GM19463 (cell line): Measurements from ENCODE around the gene CMPK2.

ENCODE experiments used
- ATAC-seq: cut with Tn5 transposase; IDR thresholded peaks from one replicate; pipeline ENCODE4 v1.9.1; 2021; ENCODE audit warnings: mild to moderate bottlenecking, moderate library complexity; ENCODE audit not compliant: unreplicated experiment

The CMPK2 gene

DNA sequence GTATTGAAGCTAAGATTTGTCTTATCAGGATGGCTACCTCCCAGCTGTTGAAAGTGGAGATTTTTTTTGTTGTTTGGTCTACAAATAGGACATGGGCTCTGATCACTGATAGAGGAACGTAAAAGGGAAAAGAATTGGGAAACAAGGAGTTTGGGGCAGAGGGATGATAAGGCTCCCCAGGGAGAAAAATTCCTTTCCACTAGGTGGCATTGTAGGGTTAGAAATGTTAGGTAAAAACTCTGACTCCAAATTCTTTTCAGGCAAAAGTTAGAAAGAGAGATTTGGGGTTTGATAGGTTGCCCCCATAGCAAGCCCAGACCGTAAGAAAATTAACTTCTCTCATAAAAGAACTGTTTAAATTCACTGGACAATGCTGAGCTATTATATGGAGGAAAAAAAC is 19.8 kb downstream of the CMPK2 start:
- no peak for ATAC-seq

GRCh38 chr2:6845312-6845711 is 20.4 kb downstream of the CMPK2 start:
- ATAC-seq, result no peak

- no peak for ATAC-seq
Measured at GRCh38 chr2:6841537-6842287, 24.0 kb downstream of the CMPK2 start.

GRCh38 chr2:6838673-6839319 is 26.9 kb downstream of the CMPK2 start:
- ATAC-seq, result no peak

DNA sequence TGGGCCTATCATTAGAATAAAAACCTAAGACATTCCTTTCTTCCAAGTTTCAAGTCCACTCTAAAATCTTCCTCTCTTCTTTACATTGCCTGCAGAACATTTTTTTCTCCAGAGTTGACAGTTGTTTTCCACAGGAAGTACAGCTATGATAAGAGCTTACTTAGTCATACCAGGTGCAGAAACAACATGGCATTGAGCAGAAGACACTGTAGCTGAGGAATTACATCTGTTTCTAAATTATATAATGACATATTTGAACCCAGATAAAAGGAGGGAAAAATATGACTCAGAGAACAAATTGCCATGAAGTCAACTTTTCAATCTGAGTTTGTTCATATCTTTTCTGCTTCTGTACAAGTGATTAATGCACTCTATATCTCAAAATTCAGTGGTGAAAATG is 30.2 kb downstream of the CMPK2 start:
- ATAC-seq, result no peak

- ATAC-seq, result no peak
Measured at GRCh38 chr2:6834163-6834562, 31.5 kb downstream of the CMPK2 start.

DNA sequence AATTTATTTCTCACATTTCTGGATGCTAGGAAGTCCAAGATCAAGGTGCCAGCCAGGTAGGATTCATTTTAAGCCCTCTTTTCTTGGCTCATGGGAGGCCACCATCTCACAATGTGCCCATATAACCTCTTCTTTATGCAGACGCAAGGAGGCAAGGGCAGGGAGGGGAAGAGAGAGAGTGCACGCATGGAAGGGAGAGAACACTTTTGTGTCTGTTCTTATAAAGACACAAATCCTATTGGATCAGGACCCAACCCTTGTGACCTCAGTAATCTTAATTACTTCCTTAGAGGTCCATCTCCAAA is 32.5 kb downstream of the CMPK2 start:
- no peak for ATAC-seq

DNA sequence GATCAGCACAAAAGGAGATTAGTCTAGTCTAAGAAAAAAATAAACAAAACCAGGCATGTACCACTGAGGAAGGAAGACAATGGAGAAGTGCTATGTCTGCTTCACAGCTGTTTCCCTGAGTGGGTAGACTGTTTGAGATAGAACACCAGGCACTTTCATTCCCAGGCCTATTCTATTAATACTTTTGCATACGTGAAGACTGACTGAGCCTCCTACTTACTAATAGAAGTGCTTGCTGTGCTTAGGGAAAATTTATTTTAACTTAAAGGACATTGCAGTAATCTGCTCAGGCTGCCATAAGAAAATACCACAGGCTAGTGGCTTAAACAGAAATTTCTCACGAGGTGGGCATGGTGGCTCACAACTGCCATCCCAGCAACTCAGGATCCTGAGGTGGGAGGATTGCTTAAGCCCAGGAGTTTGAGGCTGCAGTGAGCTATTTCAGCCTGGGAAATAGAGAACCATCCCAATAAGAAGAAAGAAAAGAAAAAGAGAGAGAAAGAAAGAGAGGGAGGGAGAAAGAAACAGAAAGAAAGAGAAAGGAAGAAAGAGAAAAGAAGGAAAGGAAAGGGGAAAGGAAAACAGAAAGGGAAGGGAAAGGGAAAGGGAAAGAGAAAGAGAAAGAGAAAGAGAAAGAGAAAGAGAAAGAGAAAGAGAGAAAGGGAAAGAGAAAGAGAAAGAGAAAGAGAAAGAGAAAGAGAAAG is 33.0 kb downstream of the CMPK2 start:
- no peak for ATAC-seq

DNA sequence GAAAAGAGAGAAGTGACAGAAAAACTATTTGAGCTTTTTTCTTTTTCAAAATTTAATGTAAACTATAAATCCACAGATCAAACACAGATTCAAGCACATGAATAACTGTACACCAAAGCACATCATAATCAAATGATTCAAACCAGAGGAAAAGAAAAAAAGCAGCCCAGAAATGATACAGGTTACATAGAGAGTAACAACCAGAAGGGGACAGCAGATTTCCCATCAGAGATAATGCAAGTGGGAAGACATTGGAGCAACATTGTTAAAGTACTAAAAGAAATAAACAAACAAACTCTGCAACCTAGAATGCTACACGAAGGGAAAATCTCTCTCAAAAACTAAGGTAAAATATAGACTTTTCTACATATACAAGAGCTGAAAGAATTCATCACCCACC is 34.5 kb downstream of the CMPK2 start:
- no peak for ATAC-seq

- no peak for ATAC-seq
Measured at GRCh38 chr2:6828299-6828584, 37.5 kb downstream of the CMPK2 start.

DNA sequence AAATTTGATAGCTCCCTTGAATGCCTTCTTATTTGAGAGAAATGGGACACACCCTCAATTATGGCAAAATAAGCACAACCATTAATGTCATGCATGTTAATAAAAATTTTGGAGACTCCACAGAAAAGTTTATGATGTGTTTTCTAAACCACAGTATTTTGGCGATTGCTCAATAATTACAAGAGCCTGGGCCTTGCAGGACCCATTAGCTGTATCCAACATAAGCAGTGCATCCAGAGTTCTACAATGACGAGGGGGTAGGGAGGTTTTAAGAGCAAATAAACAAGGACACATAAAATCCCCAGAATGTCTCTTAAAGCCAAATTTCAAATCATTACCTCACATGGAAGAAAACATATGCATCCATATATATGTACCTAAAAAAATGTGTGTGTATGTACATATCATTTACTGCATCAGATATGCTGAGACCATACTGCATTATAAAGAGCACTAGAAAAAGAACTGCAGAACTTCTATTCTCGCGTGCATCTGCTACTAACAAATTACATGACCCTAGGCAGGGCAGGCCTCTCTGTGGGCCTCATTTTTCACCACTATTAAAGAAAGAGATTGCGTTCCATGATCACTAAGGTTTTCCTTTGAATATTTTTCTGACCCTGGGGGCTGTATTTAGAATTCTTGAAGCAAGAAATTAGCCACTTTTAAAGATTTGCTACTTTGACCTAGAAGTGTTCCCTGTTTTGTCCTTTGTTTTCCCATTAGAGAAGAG is 38.0 kb downstream of the CMPK2 start:
- no peak for ATAC-seq

DNA sequence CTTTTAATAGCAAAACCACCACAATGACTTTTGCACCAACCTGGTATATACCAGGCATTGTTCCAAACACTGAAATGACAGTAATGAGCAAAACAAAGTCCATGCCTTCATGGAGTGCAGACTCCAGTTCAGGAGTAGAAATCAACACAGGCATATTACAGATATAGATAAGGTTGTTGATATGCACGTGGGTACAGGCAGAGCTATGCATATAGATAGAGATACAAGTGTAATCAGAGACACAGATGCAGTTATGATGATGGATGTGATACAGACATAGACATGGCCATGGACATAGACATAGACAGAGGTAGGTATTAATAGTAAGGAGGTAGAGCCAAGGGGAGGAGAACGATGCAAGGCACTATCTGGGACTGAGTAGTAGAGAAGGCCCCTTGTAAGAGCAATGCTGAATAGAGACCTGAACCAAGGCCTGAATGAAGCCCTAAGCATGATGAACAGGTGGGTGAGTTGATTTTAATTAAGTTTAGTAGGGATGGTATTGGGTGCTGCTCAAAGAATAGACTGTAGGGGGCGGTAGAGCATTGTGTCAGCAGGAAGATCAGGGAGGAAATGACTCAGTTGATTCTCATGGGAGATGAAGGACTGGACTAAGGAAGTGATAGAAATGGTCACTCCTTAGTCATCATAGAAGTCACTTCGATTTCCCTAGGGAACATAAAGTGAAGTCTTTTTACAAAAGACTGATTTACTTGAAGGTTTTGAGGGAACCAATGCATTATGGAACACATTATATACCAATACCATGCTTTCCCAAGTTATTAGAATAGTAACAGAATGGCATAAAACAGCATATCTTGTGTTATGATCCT is 39.4 kb downstream of the CMPK2 start:
- ATAC-seq, result peak; percentile 93

DNA sequence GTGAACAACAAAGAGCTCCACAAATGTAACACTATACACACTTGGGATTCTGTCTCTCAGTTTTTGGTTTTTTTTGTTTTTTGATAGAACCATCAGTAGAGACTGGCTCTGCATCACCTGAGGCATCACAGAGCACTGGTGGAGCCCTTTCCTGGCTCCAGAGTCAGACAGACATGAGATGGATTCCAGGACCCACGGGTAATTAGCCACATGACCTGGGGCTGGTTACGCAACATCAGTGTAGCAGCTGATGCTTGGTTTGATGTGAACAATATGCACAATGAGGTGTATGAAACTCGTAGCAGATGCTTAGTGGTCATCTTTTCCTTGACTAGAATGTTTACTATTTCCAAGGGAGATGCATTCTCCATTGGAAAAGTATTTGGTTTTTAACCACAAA is 40.7 kb downstream of the CMPK2 start:
- ATAC-seq, result no peak

DNA sequence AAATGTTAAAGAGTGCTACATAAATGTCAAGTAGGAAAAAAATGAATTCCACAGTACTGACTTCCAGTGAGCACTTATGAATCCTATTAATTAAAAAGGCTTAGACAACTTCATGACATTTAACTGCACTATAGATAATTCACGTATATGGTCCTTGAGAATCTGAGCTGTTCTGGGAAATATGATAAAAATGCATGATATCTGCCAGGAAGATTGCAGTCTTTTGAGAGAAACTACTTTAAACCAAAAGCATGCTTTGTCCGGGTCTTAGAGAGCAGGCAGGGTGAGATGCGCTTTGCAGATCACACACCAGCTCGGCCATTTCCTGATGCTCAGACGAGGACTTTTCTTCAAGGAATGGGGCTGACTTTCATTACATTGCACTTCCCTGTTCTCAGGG is 42.6 kb downstream of the CMPK2 start:
- ATAC-seq, result no peak

- ATAC-seq, result no peak
Measured at GRCh38 chr2:6822406-6822805, 43.3 kb downstream of the CMPK2 start.

DNA sequence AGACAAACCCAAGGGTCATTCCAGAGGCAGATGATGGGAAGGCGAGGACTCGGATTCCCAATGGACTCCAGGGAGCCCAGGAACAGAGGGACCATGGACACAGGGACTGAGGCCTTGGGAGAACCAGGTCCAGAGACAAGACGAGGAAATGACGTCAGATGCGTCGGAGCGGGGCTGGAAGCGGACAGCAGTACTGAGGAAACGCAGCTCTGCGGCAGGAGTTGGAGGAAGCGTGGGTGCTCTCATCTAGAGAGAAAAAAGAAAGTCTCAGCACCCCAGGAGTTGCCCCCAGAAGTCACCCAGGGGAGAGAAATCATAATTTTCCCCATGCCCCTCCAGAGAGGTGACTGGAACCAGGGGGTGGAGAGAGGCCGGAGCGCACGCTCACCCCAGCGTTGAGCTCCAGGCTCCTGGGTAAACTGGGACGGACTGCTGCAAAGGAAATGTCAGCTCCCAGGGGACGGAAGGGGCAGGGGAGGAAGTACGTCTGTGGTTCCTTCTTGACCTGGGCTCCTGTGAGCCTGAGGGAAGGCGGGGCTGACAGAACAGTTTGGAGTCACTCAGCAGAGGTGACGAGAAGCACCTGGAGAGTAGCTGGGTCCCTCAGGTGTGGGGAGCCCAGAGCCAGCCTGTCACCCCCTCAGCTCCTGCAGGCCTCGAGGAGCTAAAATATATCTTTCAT is 44.7 kb downstream of the CMPK2 start:
- ATAC-seq, result no peak

DNA sequence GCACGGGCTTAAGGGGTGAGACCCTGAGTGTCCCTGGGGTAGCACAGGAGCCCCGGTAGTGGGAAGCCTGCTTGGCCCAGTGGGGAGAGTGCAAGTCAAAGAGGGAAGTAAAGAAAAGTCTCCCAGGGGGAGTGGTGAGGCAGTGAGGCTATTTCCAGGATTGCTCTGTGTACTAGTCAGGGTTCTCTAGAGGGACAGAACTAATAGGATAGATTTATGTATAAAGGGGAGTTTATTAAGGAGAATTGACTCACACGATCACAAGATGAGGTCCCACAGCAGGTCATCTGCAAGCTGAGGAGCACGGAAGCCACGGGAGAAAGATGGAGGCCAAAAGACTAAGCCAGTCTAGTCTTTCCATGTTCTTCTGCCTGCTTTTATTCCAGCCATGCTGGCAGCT is 45.5 kb downstream of the CMPK2 start:
- no peak for ATAC-seq

DNA sequence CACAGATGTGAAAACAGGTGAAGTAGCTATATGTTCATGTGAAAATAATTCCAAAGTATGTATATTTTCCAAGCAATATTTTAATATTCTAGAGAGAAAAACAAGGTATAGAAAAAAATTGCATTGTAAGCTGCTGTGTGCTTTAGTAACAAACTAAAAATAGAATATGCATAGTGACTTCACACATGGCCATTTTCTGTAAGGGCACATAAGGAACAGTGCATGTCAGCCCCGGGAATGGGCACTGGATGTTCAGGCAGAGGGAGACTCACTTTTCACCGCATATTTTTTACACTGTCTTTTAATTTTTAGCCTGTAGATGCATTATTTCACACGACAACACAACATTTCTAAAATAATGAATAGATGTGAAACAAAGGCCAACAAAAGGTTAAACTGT is 46.0 kb downstream of the CMPK2 start:
- ATAC-seq, result no peak

- no peak for ATAC-seq
Measured at GRCh38 chr2:6818012-6818411, 47.7 kb downstream of the CMPK2 start.

DNA sequence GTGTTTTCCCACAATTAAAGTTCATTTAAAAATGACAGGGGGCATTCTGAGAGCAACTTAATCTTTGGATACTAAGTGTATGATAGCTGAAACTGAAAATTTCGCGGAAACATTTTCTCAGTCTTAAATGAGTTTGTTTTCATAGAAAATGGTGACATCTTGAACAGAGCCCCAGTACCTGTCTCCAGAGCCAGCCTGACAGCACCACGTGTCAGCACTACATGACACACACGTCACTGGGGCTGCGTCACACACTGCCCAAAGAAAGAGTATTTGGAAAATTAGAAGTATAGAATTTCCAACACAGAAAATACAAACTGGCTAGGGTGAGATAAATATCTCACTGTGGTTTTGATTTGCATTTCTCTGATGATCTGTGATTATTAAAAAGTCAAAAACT is 50.8 kb downstream of the CMPK2 start:
- no peak for ATAC-seq
